Measurements from ENCODE around the gene ZNF230. TPM values are rescaled to one million over a fixed set of nuclear protein-coding genes. Genes with fewer than 3 reads are reported as not detected.

Gene ZNF230
- total and polyA plus RNA-seq, 9 of the 15 experiments (the other 6 are each of a cell fraction or from before 2014, with no cell fraction given) = 1.3 to 4.0 (median 2.2) TPM

DNA sequence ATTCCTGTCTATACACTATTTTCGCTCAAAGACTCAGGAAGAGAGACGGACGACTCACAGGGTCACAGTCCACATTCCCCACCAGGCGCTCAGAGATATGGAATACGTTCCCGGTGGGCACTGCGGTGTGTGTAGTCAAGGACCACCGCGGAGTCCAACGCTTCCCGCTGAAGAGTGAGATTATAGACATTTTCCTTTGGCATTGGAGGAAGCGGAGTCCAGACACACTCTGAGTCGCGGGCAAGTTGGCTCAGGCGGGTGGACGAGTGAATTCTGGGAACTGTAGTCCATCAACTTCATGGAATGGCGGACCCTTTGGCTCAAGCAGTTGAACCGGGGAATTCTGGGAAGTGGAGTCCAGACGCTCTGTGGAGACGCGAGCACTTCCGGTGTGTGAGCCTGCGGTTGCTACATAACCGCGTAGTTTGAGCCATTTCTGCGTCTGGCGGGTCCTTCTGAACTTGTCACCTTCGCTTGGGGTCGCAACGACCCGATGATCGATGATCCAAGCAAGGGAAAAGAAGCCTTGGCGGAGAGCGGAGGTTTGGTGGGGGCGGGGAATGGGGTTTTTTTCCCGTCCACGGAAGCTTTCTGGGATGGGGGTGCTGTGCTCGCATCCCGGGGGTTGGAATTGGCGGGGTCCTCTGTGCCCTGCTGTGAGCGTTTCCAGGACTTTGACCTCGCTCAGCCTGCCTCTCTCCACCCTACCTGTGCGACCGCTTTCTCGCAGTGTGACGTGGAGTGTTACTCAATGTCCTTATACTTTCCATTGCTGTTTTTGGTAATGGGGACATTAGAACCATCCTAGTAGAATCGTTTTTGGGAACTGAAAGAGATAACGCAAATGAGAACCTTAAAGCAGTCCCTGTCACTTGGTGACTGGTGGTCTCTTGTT is at the start of gene ZNF230 (continued):
- no peak for TF ChIP-seq ESRRB (CRISPR knock-in tag; IDR thresholded peaks at IDR 0.05; ENCODE audit: borderline replicate concordance)
- no peak for TF ChIP-seq ZNF57 (CRISPR knock-in tag; IDR thresholded peaks at IDR 0.05)
- TF ChIP-seq CBX3 (IDR thresholded peaks at IDR 0.05; ENCODE audit: borderline replicate concordance in 1 of 2, low read length in 2 of 2) = no peak
- no peak for TF ChIP-seq IRF2 (CRISPR knock-in tag; IDR thresholded peaks at IDR 0.05)
- TF ChIP-seq DIDO1 (tag; IDR thresholded peaks at IDR 0.05; ENCODE audit: low read depth) = peak; percentile 79
- TF ChIP-seq ZBED1 (IDR thresholded peaks at IDR 0.05) = no peak
- TF ChIP-seq, protein P1, sequence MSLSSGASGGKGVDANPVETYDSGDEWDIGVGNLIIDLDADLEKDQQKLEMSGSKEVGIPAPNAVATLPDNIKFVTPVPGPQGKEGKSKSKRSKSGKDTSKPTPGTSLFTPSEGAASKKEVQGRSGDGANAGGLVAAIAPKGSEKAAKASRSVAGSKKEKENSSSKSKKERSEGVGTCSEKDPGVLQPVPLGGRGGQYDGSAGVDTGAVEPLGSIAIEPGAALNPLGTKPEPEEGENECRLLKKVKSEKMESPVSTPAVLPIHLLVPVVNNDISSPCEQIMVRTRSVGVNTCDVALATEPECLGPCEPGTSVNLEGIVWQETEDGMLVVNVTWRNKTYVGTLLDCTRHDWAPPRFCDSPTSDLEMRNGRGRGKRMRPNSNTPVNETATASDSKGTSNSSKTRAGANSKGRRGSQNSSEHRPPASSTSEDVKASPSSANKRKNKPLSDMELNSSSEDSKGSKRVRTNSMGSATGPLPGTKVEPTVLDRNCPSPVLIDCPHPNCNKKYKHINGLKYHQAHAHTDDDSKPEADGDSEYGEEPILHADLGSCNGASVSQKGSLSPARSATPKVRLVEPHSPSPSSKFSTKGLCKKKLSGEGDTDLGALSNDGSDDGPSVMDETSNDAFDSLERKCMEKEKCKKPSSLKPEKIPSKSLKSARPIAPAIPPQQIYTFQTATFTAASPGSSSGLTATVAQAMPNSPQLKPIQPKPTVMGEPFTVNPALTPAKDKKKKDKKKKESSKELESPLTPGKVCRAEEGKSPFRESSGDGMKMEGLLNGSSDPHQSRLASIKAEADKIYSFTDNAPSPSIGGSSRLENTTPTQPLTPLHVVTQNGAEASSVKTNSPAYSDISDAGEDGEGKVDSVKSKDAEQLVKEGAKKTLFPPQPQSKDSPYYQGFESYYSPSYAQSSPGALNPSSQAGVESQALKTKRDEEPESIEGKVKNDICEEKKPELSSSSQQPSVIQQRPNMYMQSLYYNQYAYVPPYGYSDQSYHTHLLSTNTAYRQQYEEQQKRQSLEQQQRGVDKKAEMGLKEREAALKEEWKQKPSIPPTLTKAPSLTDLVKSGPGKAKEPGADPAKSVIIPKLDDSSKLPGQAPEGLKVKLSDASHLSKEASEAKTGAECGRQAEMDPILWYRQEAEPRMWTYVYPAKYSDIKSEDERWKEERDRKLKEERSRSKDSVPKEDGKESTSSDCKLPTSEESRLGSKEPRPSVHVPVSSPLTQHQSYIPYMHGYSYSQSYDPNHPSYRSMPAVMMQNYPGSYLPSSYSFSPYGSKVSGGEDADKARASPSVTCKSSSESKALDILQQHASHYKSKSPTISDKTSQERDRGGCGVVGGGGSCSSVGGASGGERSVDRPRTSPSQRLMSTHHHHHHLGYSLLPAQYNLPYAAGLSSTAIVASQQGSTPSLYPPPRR (CRISPR knock-in tag; IDR thresholded peaks at IDR 0.05; ENCODE audit: borderline replicate concordance) = no peak
- TF ChIP-seq HEY1 (CRISPR knock-in tag; IDR thresholded peaks at IDR 0.05; ENCODE audit: borderline replicate concordance) = no peak
- TF ChIP-seq ZNF347 (CRISPR knock-in tag; IDR thresholded peaks at IDR 0.05; ENCODE audit: low read depth) = no peak
- TF ChIP-seq, protein P2, sequence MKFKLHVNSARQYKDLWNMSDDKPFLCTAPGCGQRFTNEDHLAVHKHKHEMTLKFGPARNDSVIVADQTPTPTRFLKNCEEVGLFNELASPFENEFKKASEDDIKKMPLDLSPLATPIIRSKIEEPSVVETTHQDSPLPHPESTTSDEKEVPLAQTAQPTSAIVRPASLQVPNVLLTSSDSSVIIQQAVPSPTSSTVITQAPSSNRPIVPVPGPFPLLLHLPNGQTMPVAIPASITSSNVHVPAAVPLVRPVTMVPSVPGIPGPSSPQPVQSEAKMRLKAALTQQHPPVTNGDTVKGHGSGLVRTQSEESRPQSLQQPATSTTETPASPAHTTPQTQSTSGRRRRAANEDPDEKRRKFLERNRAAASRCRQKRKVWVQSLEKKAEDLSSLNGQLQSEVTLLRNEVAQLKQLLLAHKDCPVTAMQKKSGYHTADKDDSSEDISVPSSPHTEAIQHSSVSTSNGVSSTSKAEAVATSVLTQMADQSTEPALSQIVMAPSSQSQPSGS (CRISPR knock-in tag; IDR thresholded peaks at IDR 0.05) = no peak
- TF ChIP-seq, protein P3, sequence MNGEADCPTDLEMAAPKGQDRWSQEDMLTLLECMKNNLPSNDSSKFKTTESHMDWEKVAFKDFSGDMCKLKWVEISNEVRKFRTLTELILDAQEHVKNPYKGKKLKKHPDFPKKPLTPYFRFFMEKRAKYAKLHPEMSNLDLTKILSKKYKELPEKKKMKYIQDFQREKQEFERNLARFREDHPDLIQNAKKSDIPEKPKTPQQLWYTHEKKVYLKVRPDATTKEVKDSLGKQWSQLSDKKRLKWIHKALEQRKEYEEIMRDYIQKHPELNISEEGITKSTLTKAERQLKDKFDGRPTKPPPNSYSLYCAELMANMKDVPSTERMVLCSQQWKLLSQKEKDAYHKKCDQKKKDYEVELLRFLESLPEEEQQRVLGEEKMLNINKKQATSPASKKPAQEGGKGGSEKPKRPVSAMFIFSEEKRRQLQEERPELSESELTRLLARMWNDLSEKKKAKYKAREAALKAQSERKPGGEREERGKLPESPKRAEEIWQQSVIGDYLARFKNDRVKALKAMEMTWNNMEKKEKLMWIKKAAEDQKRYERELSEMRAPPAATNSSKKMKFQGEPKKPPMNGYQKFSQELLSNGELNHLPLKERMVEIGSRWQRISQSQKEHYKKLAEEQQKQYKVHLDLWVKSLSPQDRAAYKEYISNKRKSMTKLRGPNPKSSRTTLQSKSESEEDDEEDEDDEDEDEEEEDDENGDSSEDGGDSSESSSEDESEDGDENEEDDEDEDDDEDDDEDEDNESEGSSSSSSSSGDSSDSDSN (IDR thresholded peaks at IDR 0.05; ENCODE audit: borderline replicate concordance in 1 of 2, low read depth in 2 of 2, low read length in 2 of 2) = no peak
- peak; percentile 70 for TF ChIP-seq ATF7 (IDR thresholded peaks at IDR 0.05)
- no peak for TF ChIP-seq BRF1 (IDR thresholded peaks at IDR 0.05; ENCODE audit: borderline replicate concordance, extremely low read depth, insufficient read length)
- TF ChIP-seq, protein P4, sequence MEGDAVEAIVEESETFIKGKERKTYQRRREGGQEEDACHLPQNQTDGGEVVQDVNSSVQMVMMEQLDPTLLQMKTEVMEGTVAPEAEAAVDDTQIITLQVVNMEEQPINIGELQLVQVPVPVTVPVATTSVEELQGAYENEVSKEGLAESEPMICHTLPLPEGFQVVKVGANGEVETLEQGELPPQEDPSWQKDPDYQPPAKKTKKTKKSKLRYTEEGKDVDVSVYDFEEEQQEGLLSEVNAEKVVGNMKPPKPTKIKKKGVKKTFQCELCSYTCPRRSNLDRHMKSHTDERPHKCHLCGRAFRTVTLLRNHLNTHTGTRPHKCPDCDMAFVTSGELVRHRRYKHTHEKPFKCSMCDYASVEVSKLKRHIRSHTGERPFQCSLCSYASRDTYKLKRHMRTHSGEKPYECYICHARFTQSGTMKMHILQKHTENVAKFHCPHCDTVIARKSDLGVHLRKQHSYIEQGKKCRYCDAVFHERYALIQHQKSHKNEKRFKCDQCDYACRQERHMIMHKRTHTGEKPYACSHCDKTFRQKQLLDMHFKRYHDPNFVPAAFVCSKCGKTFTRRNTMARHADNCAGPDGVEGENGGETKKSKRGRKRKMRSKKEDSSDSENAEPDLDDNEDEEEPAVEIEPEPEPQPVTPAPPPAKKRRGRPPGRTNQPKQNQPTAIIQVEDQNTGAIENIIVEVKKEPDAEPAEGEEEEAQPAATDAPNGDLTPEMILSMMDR (IDR thresholded peaks at IDR 0.05 in 2 of 3, conservative IDR thresholded peaks at IDR 0.05 in 1 of 3; ENCODE audit: insufficient read depth in 2 of 3, low read depth in 1 of 3, low read length in 3 of 3) = no peak; a peak in 1 of 6 replicates
- TF ChIP-seq DACH1 (IDR thresholded peaks at IDR 0.05; ENCODE audit: partially characterized antibody) = no peak
- no peak for TF ChIP-seq NR3C1 (CRISPR knock-in tag; IDR thresholded peaks at IDR 0.05)

All from K562 (cell line).